ENCODE measurements around the gene MFAP3.
"Not testable (repeated sequence)": the region's sequence is repeated elsewhere in the genome, so short reads cannot be mapped to it uniquely, and the experiment has no call there.

Gene MFAP3

GRCh38 chr5:154060606-154061005 lies 21.8 kb downstream of the MFAP3 start:
- no peak for TF ChIP-seq CTCF (IDR thresholded peaks at IDR 0.05)
- no peak for DNase-seq (ENCODE audit: low spot score)
- Histone ChIP-seq H3K4me3 (no peak overlapping the region), H3K27ac (no peak overlapping the region)

GRCh38 chr5:154063372-154063771 lies 24.6 kb downstream of the MFAP3 start:
- no peak overlapping the region for H3K27ac ChIP-seq
- no peak for DNase-seq (ENCODE audit: low spot score)
- TF ChIP-seq CTCF (IDR thresholded peaks at IDR 0.05), result no peak
- H3K4me3 ChIP-seq, result no peak overlapping the region

GRCh38 chr5:154065971-154066370 lies 27.2 kb downstream of the MFAP3 start:
- Histone ChIP-seq H3K27ac (no peak overlapping the region), H3K4me3 (no peak overlapping the region)
- no peak for DNase-seq (ENCODE audit: low spot score)
- TF ChIP-seq CTCF (IDR thresholded peaks at IDR 0.05), result no peak

GRCh38 chr5:154069854-154070253 lies 31.1 kb downstream of the MFAP3 start:
- DNase-seq (ENCODE audit: low spot score); H3K27ac ChIP-seq; H3K4me3 ChIP-seq: not testable (repeated sequence)

- no peak for DNase-seq (ENCODE audit: low spot score)
- no peak overlapping the region for H3K4me3 ChIP-seq
- TF ChIP-seq CTCF (IDR thresholded peaks at IDR 0.05), result no peak
- H3K27ac ChIP-seq, result no peak overlapping the region
Observed at GRCh38 chr5:154071799-154072413, 33.1 kb downstream of the MFAP3 start.

- peak; percentile 78 for DNase-seq (ENCODE audit: low spot score)
- H3K27ac ChIP-seq, result no peak overlapping the region
- H3K4me3 ChIP-seq, result no peak overlapping the region
Observed at GRCh38 chr5:154072414-154073171, 33.8 kb downstream of the MFAP3 start.

More at GRCh38 chr5:154072414-154073171, 33.8 kb downstream of the MFAP3 start:
- peak; percentile 90 for TF ChIP-seq CTCF (IDR thresholded peaks at IDR 0.05)
